Loucy (cell line): Measurements from ENCODE around the gene RGS3.

Source experiments
- CTCF ChIP-seq: fragments of 200-600 bp; sonication (generic); conservative IDR thresholded peaks from 2 replicates; pipeline ENCODE4 v1.5.1; 2014; ENCODE audit warnings: mild to moderate bottlenecking, antibody characterized with exemption, low read length
- EZH2phosphoT487 ChIP-seq: fragments of 200-600 bp; IDR thresholded peaks from 2 replicates; pipeline ENCODE4 v1.6.1; 2018; ENCODE audit warnings: antibody characterized with exemption, mild to moderate bottlenecking, moderate library complexity, borderline replicate concordance

GRCh38 chr9:113514061-113514460 is 50.5 kb downstream of the RGS3 start:
- TF ChIP-seq CTCF (no peak), EZH2phosphoT487 (no peak)
